GM12801 (cell line): ENCODE measurements around the gene PRKAR1A.

ENCODE experiments used
- TF ChIP-seq, protein P1 (sequence below): IDR thresholded peaks from one replicate; pipeline ENCODE4 v1.5.1; 2011; ENCODE audit warnings: control low read depth; ENCODE audit not compliant: insufficient read length; ENCODE audit errors: extremely low read depth

The PRKAR1A gene

DNA sequence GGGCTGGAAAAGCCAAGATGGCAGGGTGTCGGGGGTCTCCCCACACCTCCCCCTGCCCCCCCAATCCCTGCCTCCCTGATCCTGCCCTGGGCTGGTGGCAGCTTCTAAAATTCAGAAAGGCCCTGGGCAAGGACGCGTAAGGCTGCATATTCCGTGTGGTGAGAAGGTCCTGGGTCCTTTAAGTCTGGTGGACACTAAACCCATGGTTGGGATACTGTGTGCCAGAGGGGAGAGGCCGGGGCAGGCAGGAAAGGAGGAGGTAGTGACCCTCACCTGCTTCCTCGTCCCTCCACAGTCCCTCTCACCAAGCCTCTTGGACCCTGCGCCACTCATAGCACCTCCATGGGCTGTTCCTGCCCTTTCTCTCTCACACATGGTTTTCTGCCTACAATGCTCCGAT lies 28.8 kb downstream of the PRKAR1A start:
- TF ChIP-seq, protein P1, sequence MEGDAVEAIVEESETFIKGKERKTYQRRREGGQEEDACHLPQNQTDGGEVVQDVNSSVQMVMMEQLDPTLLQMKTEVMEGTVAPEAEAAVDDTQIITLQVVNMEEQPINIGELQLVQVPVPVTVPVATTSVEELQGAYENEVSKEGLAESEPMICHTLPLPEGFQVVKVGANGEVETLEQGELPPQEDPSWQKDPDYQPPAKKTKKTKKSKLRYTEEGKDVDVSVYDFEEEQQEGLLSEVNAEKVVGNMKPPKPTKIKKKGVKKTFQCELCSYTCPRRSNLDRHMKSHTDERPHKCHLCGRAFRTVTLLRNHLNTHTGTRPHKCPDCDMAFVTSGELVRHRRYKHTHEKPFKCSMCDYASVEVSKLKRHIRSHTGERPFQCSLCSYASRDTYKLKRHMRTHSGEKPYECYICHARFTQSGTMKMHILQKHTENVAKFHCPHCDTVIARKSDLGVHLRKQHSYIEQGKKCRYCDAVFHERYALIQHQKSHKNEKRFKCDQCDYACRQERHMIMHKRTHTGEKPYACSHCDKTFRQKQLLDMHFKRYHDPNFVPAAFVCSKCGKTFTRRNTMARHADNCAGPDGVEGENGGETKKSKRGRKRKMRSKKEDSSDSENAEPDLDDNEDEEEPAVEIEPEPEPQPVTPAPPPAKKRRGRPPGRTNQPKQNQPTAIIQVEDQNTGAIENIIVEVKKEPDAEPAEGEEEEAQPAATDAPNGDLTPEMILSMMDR, result no peak

DNA sequence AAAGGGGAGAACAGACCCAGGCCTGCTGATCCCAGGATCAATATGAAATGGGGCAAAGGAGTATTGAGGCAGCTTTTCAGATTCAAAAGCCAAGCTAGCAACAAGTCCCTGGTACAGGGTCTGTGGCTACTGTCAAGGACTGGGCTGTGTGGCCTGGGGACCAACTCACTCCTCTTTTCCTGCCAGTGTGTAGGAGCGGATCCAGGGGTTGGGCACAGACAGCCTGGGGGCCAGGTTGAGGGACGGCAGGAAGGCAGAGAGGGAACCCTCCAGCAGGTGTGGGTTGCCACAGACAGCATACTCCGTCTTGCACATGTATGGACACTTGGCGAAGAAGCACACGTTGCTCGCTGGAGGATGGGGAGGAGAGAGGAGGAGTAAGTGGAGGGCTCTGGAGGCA lies 29.6 kb downstream of the PRKAR1A start:
- TF ChIP-seq, protein P1, result no peak

DNA sequence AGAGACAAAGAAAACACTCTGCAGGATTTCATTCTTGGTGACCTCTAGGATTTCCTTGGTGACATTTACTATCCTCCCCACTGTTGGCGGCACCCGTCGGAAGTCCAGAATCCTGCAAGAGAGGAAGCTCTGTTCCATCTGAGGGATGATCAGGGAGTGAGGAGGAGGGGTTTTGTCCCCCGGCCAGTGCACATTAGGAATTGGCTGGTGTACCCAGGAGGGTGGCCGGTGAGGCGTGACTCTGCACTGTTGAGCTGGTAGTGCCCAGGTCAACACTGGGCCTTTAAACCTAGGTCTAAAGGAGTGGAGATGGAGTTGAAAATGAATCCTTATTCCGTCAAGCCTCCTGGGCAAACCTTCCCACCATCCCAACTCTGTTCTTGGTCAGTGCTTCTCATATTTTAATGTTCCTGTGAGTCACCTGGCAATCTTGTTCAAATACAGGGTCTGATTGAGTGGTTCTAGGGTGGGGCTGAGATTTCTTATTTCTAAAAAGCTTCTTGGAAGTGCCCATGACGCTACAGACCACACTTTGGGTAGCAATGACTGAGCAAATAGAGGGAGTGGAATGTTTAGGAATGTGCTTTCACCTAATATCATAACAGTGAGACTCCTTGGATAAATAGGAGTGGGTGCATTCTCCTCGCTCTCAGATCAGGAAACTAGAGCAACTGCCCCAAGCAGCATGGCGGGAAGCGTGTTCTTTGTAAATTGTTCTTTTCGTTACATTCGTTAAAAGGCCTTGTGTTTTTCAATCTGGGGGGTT lies 30.7 kb downstream of the PRKAR1A start:
- TF ChIP-seq, protein P1, result no peak

DNA sequence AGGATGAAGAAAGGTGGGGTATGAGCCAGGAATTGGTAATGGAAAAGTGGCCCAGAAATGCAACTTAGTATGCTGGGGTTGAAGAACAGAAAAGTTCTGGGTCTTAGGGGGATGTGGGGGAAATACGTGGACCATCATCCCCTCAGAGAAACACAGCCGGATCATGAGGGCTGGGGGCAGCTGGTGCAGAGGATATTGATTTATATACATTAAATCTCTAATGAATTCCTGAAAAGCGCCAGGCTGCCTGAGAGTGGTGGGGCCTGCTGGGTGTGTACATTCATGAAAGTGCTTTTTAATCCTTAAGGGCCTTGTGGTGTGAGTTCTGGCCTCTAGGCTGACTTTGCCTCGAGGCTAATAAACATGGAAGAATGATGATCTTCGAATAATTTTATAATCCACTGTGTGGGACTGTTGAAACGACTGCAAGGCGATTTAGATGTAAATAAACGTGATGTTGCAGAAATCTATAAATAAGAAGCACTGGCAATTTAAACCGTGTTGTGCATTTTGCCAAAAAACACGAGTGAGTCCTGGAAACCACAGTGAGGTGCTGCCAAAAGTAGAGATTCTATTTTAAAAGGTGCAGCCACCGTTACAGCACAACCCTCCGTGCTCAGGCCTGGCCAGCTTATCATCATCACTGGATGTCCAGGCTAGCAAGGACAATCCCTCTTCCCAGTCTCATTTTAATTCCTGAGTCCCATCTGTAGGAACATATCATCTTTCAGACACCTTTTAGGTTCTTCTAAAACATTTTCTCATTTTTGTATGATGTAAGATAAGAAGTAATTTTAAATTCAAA lies 32.1 kb downstream of the PRKAR1A start:
- TF ChIP-seq, protein P1, result no peak

DNA sequence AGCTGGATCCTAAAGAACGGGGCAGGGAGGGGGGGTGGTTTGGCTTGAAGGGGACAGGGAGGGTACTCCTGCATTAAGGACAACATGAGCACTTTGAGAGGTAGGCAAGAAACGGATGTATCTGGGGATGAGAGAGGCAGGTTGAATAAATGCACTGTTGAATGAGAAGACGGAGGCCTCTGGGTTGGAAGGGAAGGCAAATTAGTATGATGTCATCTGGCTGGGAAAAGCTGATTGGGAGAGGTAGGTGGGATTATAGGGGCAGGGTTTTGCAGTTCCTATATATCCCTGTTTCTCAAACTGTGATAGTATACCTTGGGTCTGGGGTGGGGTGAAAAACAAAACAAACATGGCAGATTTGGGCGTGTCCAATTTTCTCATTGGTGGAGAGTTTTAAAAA lies 44.3 kb downstream of the PRKAR1A start:
- TF ChIP-seq, protein P1, result no peak

DNA sequence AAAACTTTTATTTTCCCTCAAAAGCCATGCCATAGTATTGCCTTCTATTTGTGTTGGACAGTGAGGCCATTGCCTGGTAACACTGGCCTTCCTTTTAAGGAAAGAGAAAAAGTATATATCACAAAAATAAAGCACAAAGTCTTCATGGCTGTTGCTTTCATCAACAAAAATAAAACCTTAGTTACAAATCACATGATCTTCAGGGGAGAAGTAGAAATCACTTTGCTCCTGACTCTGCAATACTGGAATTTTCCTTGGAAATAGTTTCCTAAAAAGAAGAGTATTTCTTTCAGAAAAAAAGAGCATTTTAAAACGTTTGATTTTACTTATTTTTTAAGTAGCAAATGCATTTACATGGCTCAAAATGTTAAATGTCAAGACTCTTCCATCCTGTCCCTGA lies 47.1 kb downstream of the PRKAR1A start:
- TF ChIP-seq, protein P1, result no peak

DNA sequence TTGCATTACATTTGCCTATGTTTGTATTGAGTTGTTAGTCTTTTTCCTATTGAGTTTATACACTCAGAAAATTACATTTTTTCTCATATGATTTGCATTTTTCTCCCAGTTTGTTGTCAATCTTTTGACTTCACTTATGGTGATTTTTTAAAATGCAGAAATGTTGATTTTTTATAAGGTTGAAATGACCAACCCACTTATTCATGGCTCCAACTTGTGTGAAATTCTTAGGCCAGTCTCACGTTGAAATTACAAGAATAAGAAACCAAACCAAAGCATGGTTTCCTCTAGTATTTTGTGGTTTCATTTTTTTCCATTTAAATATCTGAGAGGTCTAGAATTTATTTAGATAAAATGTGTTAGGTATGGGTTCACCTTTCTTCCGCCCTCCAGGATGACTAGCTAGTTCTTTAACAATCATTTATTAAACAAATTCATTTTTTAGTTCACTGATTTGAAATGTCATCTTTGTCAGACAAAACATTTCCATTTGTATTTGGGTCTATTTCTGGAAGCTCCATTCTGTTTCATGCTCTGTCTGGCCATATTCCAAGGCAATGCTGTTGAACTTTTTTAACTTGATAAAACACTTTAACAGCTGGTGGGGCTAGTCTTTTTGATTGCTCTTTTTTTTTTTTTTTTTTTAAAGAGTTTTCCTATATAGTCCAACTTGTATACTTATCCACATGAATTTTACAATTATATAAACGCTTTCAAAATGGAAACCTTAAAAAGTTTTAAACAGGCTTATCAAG lies 48.9 kb downstream of the PRKAR1A start:
- TF ChIP-seq, protein P1, result no peak
